Lower lobe of right lung (tissue), 2 donors: ENCODE measurements around the gene NRXN3. TPM values are rescaled to one million over a fixed set of nuclear protein-coding genes. Genes with fewer than 3 reads are reported as not detected.

Experiments used
- ATAC-seq, 2 donors: fragments of 200-7000 bp; cut with Tn5 transposase; one replicate each; pipeline ENCODE4 v1.9.1; 2020 to 2022; ENCODE audit warnings: mild to moderate bottlenecking in 2 of 2, moderate library complexity in 2 of 2
- DNase-seq: peaks from one replicate; pipeline ENCODE4 v3.0.0-alpha.2; 2020
- H3K27ac ChIP-seq: fragments of 200-600 bp; one replicate; pipeline ENCODE4 v1.8.0; 2022
- H3K27me3 ChIP-seq: fragments of 200-600 bp; one replicate; pipeline ENCODE4 v1.8.0; 2022; ENCODE audit warnings: low read depth
- H3K36me3 ChIP-seq: fragments of 200-600 bp; one replicate; pipeline ENCODE4 v1.8.0; 2022; ENCODE audit warnings: mild to moderate bottlenecking
- H3K4me1 ChIP-seq: fragments of 200-600 bp; one replicate; pipeline ENCODE4 v1.8.0; 2022
- H3K4me3 ChIP-seq: fragments of 200-600 bp; one replicate; pipeline ENCODE4 v1.8.0; 2022; ENCODE audit warnings: mild to moderate bottlenecking
- H3K9me3 ChIP-seq: fragments of 200-600 bp; one replicate; pipeline ENCODE4 v1.8.0; 2022
- CTCF ChIP-seq: fragments of 200-600 bp; IDR thresholded peaks from one replicate; pipeline ENCODE4 v1.8.0; 2022; ENCODE audit warnings: antibody characterized with exemption, mild to moderate bottlenecking
- intact Hi-C: fragments of 100-400 bp; cut with DNase I; formaldehyde crosslinking; loops from one replicate; pipeline ENCODE4 v1.11.0; 2022
- total RNA-seq: library from RNA; stranded (reverse); fragmentation: NEBNext Ultra II Directional; extraction: Animal tissue kit (Norgen Biotek cat#: 25700); gene quantifications from one replicate; pipeline ENCODE4 v1.2.1, GENCODE V29; 2021
- donor health status: DM: no; HTN: yes; CAD: no; lungs with severe emphysema.

Gene NRXN3
- total RNA-seq, 1 donor from 2014 or later = 9.0 TPM

DNA sequence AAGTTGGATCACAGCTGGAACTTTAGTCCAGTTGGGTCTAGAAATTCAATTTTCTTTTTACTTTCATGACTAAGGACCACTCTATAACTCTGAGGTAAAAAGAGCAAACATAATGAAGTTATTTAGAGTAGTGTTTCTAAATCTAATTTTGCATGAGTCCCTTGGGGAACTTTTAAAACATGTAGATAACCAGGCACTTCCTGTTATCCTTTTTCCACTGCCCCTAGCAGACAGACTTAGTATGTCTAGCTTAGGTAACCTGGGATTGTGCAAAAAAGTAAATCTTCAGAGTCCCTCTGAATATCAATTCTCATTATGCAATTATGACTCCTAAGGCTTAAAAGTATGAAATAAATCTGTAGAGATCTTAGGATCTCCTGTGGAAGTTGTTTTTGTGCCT, 1669.9 kb downstream of the NRXN3 start:
- no peak overlapping the region for H3K4me3 ChIP-seq
- no peak for DNase-seq

GRCh38 chr14:79840831-79841230, 1670.7 kb downstream of the NRXN3 start:
- Histone ChIP-seq H3K27me3 (no peaks in the 10 kb centered on the region), H3K4me3 (no peak overlapping the region), H3K36me3 (no peaks in the 10 kb centered on the region), H3K27ac (no peak overlapping the region), H3K4me1 (no peaks in the 10 kb centered on the region), H3K9me3 (no peaks in the 10 kb centered on the region)
- ATAC-seq = no peak
- intact Hi-C loops = no loop called here
- TF ChIP-seq CTCF = no peak
- DNase-seq = no peak

More for the DNA sequence above, 1669.9 kb downstream of the NRXN3 start:
- no peak for ATAC-seq
- intact Hi-C loops = no loop called here
- no peaks in the 10 kb centered on the region for H3K4me1 ChIP-seq
- H3K36me3 ChIP-seq = no peaks in the 10 kb centered on the region
- H3K27me3 ChIP-seq = no peaks in the 10 kb centered on the region
- no peaks in the 10 kb centered on the region for H3K9me3 ChIP-seq
- no peak for TF ChIP-seq CTCF
- H3K27ac ChIP-seq = no peak overlapping the region

DNA sequence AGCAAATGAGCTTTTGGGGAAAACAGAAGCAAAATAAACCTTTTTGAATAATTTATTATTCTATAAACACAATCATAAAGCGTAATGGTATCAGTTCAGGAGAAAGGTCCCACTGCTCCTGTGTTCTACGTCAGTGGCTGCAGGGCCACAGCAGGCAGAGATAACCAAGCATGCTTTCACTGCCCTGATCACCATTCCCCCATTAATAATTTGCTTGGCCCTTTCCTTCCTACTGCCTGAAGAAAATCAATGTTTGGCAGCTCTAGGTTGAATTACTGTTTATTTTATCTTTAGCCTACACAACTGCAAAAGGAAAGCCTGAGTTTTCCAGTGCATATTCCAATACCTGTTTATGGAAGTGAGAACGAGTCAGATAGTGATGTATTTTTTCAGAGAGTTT, 1671.3 kb downstream of the NRXN3 start:
- H3K4me1 ChIP-seq = no peaks in the 10 kb centered on the region
- H3K27ac ChIP-seq = no peak overlapping the region
- intact Hi-C loops = no loop called here
- no peak for ATAC-seq
- no peak overlapping the region for H3K4me3 ChIP-seq
- no peak for DNase-seq
- H3K9me3 ChIP-seq = no peaks in the 10 kb centered on the region
- H3K36me3 ChIP-seq = no peaks in the 10 kb centered on the region
- TF ChIP-seq CTCF = no peak
- H3K27me3 ChIP-seq = no peaks in the 10 kb centered on the region

DNA sequence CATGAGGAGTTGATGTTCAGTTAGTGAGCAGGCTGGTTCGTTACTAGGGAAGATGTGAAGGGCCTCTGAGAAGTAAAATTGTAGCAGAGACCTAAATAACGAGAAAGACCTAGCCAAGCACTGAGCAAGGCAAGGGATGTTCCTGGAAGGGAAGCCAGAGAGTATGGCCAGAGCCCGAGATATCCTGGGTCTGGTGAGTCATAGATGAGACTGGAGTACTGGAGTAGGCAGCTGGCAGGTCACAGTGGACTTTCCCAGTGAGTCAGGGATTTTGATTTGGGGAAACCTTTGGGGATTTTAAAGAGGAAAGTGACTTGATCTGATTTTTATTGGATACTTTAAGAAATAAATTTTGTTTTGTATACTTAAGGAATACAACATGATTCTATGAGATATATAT, 1672.1 kb downstream of the NRXN3 start:
- Histone ChIP-seq H3K27me3 (no peaks in the 10 kb centered on the region), H3K9me3 (no peaks in the 10 kb centered on the region), H3K36me3 (no peaks in the 10 kb centered on the region), H3K4me1 (no peaks in the 10 kb centered on the region), H3K27ac (no peak overlapping the region), H3K4me3 (no peak overlapping the region)
- no peak for TF ChIP-seq CTCF
- ATAC-seq (peak in 1 of 2 donors; percentile 52), DNase-seq (no peak)
- intact Hi-C loops = no loop called here

GRCh38 chr14:79852950-79853744, 1683.0 kb downstream of the NRXN3 start:
- Histone ChIP-seq H3K36me3 (no peaks in the 10 kb centered on the region), H3K27me3 (no peaks in the 10 kb centered on the region), H3K27ac (no peak overlapping the region), H3K9me3 (no peaks in the 10 kb centered on the region), H3K4me1 (no peaks in the 10 kb centered on the region), H3K4me3 (no peak overlapping the region)
- intact Hi-C loops = no loop called here
- ATAC-seq = no peak
- TF ChIP-seq CTCF = no peak
- DNase-seq = no peak
